Ovary (tissue), 3 donors: ENCODE results near the gene COX10.

ENCODE experiments used
- CTCF ChIP-seq, 3 donors: fragments of 450-650 bp in 2 of 3; fragments of 200-600 bp in 1 of 3; IDR thresholded peaks; one replicate each; pipeline versions ENCODE4 v1.5.1 to v1.8.0; 2016 to 2022; ENCODE audit warnings: antibody characterized with exemption in 3 of 3, mild to moderate bottlenecking in 1 of 3
- EP300 ChIP-seq: sonication (generic); formaldehyde crosslinking; IDR thresholded peaks from one replicate; pipeline ENCODE4 v1.6.1; 2017; ENCODE audit warnings: antibody characterized with exemption
- POLR2A ChIP-seq: fragments of 450-650 bp; IDR thresholded peaks from one replicate; pipeline ENCODE4 v1.6.1; 2017; ENCODE audit warnings: antibody characterized with exemption, mild to moderate bottlenecking, moderate library complexity
- donor health status: DM: no; HTN: no; CAD: no.

GRCh38 chr17:14169901-14170300 lies 100.6 kb downstream of the COX10 start:
- TF ChIP-seq POLR2A = no peak
- TF ChIP-seq CTCF (IDR thresholded peaks at IDR 0.05) = no peak
- no peak for TF ChIP-seq EP300
